ENCODE results near the gene TET3.

DNA sequence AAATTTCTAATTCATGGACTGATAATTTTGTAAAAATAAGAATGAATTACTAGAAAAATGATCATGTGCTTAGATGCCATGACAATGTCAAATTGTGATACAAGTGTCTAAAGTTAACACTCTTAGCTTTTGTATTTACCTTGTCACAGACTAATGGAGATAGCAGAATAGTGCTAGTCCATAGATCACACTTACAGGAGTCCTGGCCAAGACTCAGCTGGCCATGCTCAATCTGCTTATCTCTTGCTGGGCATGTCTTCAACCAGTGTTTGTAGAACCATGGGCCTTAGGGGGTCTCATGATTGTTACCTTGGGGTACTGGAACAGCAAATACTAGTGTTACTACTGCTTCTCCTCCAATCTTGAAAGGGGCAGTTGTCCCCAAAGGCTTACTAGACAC lies 44.0 kb downstream of the TET3 start:
- TF ChIP-seq, protein P1, sequence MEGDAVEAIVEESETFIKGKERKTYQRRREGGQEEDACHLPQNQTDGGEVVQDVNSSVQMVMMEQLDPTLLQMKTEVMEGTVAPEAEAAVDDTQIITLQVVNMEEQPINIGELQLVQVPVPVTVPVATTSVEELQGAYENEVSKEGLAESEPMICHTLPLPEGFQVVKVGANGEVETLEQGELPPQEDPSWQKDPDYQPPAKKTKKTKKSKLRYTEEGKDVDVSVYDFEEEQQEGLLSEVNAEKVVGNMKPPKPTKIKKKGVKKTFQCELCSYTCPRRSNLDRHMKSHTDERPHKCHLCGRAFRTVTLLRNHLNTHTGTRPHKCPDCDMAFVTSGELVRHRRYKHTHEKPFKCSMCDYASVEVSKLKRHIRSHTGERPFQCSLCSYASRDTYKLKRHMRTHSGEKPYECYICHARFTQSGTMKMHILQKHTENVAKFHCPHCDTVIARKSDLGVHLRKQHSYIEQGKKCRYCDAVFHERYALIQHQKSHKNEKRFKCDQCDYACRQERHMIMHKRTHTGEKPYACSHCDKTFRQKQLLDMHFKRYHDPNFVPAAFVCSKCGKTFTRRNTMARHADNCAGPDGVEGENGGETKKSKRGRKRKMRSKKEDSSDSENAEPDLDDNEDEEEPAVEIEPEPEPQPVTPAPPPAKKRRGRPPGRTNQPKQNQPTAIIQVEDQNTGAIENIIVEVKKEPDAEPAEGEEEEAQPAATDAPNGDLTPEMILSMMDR (conservative IDR thresholded peaks at IDR 0.05 in 1 of 2, IDR thresholded peaks at IDR 0.05 in 1 of 2; ENCODE audit: low read depth in 1 of 2, low read length in 2 of 2), result no peak
- TF ChIP-seq EZH2 (IDR thresholded peaks at IDR 0.05; ENCODE audit: low read length, missing control alignments), result no peak
